ENCODE measurements around the gene LDB2.

DNA sequence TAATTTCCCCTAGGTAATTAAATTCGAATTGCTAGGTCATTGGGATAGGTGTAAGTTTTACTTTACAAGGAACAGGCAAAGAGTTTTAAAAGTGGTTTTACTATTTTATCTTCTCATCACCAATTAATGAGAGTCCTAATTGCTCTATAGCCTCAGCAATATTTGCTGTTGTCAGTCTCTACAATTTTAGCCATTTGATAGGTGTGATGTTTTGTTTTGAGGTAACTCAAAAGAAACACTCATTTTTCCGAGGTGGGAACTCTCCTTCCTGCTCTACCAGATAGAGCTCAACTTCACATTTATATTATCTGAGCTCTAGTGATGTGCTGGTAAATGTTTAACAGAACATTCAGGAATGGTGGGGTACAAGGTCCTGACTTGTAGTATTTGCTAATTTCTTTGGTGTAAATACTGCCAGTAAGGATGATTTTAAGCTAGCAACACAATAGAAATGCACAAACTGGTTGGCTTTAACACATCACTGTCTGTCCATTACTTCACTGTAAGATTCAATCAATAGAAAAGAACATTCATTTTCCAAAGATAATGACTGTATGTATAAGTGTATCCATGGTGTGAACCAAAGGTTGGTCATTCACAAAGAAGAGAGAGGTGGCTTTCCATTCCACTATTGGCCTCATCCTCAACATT lies 62.7 kb downstream of the LDB2 start:
- no peak for TF ChIP-seq CTCF (conservative IDR thresholded peaks at IDR 0.05; ENCODE audit: low read length)
- TF ChIP-seq EZH2phosphoT487 (IDR thresholded peaks at IDR 0.05; ENCODE audit: borderline replicate concordance), result no peak

Measured in Loucy (cell line).